Activated T-helper 1 cell treated with anti-CD3 and anti-CD28 coated beads, Interleukin-12 subunit alpha, Interleukin-12 subunit beta, Interleukin-2, Interleukin-4 antibody, amounts not matched to agents 30 ng/mL and 10 ng/mL and 1 ng/mL, durations not matched to agents 14 hours and 24 hours and 36 hours (primary cell): ENCODE results near the gene GUCY1B1. TPM values are rescaled to one million over a fixed set of nuclear protein-coding genes. Genes with fewer than 3 reads are reported as not detected.

ENCODE experiments used
- DNase-seq: peaks from one replicate; pipeline ENCODE4 v3.0.0; 2021; ENCODE audit warnings: low spot score
- H3K27ac Mint-ChIP-seq: one replicate; pipeline ENCODE4 v1.8.0; 2021; ENCODE audit warnings: mild to moderate bottlenecking, mixed read lengths
- H3K27me3 Mint-ChIP-seq: one replicate; pipeline ENCODE4 v1.8.0; 2022; ENCODE audit warnings: mild to moderate bottlenecking, moderate library complexity, mixed read lengths; ENCODE audit not compliant: insufficient read depth
- H3K36me3 Mint-ChIP-seq: one replicate; pipeline ENCODE4 v1.8.0; 2021; ENCODE audit warnings: low read depth, mixed read lengths
- H3K4me1 Mint-ChIP-seq: one replicate; pipeline ENCODE4 v1.8.0; 2021; ENCODE audit warnings: low read depth, mixed read lengths
- H3K4me3 Mint-ChIP-seq: one replicate; pipeline ENCODE4 v1.8.0; 2021; ENCODE audit warnings: mild to moderate bottlenecking, moderate library complexity, mixed read lengths
- H3K9me3 Mint-ChIP-seq: one replicate; pipeline ENCODE4 v1.8.0; 2021; ENCODE audit warnings: mixed read lengths
- intact Hi-C: fragments of 100-400 bp; cut with micrococcal nuclease; formaldehyde crosslinking; loops from one replicate; pipeline ENCODE4 v1.15.1; 2024
- total RNA-seq: library from RNA; stranded (reverse); gene quantifications from 2 replicates; pipeline ENCODE4 v1.2.3, GENCODE V29; 2022

The GUCY1B1 gene
- total RNA-seq, 1 donor from 2014 or later = 0.26 TPM

DNA sequence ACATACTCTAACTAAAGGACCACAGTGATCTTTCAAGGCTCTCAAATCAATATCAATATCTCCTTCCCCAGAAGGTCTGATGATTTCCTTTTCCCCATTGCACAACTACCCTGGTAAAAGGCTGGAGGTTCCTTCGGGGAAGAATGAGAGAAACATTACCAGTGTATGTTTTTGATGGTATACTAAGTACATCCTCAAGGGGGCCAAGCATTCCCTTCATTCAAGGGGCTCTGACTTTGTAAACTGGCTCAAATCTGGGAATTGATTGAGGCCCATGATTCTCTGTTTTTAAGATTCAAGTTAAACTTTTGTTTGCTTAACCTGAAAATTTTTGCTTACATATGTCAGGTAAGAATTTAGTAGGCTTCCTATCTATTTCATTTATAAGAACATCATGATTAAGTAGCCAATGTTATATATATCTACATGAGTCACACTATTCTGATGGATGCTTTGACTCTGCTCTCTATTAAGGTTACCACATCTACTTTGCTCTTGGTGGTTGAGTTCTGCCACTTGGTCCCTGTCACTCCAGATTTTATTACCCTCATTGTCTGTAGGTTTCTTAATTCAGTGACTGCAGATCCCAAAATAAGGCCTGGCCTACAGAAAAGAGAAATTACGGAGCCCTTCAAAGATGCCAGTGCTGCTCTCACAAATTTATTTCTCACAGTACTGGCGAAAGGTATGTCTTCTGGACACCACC, 16.4 kb upstream of the GUCY1B1 start:
- H3K4me3 Mint-ChIP-seq = no peak overlapping the region
- H3K4me1 Mint-ChIP-seq = no peaks in the 10 kb centered on the region
- intact Hi-C loops = no loop called here
- H3K9me3 Mint-ChIP-seq = no peaks in the 10 kb centered on the region
- no peaks in the 10 kb centered on the region for H3K27me3 Mint-ChIP-seq
- no peak overlapping the region for H3K27ac Mint-ChIP-seq
- no peak for DNase-seq
- H3K36me3 Mint-ChIP-seq = no peaks in the 10 kb centered on the region

DNA sequence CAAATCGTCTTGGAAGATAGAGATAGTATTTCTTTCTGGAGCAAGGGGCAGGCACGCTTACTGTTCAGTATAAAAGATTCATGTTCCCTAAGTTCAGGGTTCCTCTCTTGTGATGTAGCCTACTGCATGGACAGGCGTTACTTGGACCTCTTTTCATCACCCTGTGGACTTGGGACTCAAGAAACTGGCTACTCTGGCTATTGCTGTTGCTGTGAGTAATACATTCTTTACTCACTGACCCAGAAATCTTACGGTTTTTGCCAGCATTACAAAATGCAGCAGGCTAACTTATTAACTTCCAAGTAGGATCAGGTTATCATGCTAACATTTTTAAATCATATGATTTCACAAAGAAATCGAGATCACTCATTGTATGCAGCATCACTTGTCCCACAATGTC, 12.8 kb upstream of the GUCY1B1 start:
- Mint-ChIP-seq H3K27me3 (no peaks in the 10 kb centered on the region), H3K27ac (no peak overlapping the region), H3K4me3 (no peak overlapping the region), H3K4me1 (no peaks in the 10 kb centered on the region), H3K9me3 (no peaks in the 10 kb centered on the region), H3K36me3 (no peaks in the 10 kb centered on the region)
- intact Hi-C loops = no loop called here
- DNase-seq = no peak

DNA sequence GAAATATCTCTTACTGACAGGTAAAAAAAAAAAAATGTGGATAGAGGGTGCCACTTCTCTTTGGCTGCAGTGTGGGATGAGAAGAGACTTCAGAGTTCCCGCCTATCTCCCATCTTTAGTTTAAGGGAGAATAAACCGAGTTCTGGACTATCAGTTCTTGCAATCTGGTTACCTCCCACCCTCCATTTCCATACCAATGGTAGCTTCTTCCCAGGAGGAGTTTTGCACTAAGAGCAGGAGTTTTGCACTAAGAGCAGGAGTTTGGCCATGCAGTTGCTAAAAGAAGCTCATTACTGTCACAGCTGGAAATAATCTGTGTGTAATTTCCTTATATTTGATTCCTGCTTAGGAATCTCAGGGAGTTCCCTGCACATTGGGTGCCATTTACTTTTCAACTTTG, 10.8 kb upstream of the GUCY1B1 start:
- DNase-seq = no peak

DNA sequence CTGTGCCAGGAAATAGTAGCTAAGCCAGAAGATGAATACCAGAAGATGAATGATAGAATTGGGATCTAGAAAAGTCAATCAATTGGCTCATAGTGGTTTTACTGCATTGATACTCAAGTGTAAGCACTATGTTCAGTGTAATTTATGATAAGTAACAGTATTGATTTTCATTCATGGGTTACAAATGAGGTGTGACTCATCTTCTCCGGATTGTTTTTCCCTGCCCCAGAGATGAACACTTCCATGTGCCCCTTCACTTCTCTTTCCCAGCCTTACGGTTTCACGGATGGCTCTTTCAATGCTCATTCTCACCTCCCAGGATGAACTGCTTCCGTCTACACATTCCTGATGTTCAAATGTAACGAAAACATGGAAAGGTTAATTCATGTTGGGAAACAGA, 9.8 kb upstream of the GUCY1B1 start:
- H3K9me3 Mint-ChIP-seq = no peaks in the 10 kb centered on the region
- intact Hi-C loops = no loop called here
- no peaks in the 10 kb centered on the region for H3K36me3 Mint-ChIP-seq
- H3K4me3 Mint-ChIP-seq = no peak overlapping the region
- no peaks in the 10 kb centered on the region for H3K27me3 Mint-ChIP-seq
- H3K4me1 Mint-ChIP-seq = no peaks in the 10 kb centered on the region
- no peak overlapping the region for H3K27ac Mint-ChIP-seq
- no peak for DNase-seq

More for the DNA sequence above, 10.8 kb upstream of the GUCY1B1 start:
- no peaks in the 10 kb centered on the region for H3K4me1 Mint-ChIP-seq
- no peaks in the 10 kb centered on the region for H3K27me3 Mint-ChIP-seq
- intact Hi-C loops = no loop called here
- H3K27ac Mint-ChIP-seq = no peak overlapping the region
- no peaks in the 10 kb centered on the region for H3K9me3 Mint-ChIP-seq
- H3K36me3 Mint-ChIP-seq = no peaks in the 10 kb centered on the region
- no peak overlapping the region for H3K4me3 Mint-ChIP-seq

DNA sequence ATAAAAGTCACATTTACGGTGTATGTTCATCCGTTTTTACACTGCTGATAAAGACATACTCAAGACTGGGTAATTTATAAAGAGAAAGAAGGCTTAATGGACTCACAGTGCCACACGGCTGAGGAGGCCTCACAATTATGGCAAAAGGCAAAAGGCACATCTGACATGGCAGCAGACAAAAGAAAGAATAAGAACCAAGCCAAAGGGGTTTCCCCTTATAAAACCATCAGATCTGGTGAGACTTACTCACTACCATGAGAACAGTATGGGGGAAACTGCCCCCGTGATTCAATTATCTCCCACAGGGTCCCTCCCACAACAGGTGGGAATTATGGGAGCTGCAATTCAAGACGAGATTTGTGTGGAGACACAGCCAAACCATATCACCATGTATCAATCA, 7.3 kb upstream of the GUCY1B1 start:
- Mint-ChIP-seq H3K9me3 (no peaks in the 10 kb centered on the region), H3K4me3 (no peak overlapping the region), H3K36me3 (no peaks in the 10 kb centered on the region), H3K27me3 (no peaks in the 10 kb centered on the region), H3K4me1 (no peaks in the 10 kb centered on the region), H3K27ac (no peak overlapping the region)
- intact Hi-C loops = no loop called here
- no peak for DNase-seq

DNA sequence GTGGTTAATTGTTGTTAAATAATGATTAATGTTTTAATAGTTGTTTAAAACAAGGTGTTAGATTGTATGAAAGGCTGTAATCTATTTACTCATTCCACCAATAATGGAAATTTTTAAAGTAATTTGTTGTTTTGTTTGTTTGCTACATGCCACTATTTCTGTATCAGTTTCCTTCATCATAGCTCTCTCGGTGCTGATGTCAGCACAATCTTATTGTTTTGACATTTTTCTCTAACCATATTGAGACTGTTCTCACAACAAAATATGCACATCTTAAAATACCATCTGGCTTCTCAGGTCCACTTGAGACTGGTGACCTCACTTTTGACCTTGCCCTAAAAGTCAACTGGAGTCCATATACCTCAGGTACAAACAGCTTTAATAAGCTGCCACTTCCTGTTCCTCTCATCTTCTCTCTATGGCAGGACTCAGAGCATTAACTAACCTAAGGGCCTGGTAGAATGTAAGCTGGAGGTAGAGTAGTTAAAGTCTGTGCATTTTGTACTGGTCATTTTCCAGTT, 1.0 kb upstream of the GUCY1B1 start:
- intact Hi-C loops = loop anchor here (2.0 kb wide), 1 partner anchor 381 kb away; the partner anchor contains the start of gene MAP9
- DNase-seq = no peak
- Mint-ChIP-seq H3K27me3 (peaks cover 16% of the 10 kb centered on the region), H3K27ac (no peak overlapping the region), H3K4me1 (peaks cover 5% of the 10 kb centered on the region), H3K36me3 (peaks cover 4% of the 10 kb centered on the region), H3K9me3 (no peaks in the 10 kb centered on the region), H3K4me3 (no peak overlapping the region)

DNA sequence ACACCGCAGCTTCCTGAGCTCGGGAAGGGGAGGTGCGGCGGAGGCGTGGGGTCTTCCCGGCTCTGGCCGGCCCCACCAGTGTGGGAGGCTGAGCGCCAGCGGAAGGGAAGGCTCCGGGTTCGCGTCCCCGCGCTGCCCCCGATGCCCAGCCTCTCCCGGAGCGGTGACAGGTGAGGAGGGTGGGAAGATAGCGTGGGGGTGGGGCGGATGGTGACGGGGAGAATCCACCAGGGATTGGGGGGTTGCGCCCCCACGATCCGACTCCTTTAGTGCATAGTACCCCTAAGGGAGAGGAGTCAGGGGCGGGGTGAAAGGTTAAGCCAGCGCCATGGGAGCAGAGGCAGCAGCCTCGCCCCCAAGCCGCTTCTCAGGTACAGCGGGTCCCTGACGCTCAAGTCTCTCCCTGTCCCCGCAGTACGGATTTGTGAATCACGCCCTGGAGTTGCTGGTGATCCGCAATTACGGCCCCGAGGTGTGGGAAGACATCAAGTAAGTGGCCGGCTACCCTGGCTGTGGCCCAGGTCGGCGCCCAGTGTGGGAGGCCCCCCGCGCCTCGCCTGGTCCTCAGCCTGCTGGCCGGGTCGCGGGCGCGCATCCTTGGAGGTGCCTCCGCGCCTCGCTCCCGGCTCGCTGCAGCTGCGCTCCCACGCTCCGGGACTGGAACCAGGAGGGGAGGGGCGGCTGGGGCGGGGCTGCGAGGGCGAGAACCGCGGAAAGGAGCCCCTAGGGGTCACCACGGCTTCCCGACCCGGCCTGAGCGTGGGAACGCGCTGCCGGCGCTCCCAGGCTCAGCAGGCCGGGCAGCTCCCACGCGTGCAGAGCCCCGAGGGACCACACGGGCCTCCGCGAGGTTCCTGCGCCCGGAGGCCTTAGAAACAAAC, 791 bp downstream of the GUCY1B1 start:
- H3K9me3 Mint-ChIP-seq = no peaks in the 10 kb centered on the region
- intact Hi-C loops = loop anchor here (2.0 kb wide), 1 partner anchor 383 kb away; the partner anchor contains the start of gene MAP9
- H3K27ac Mint-ChIP-seq = no peak overlapping the region
- peaks cover 5% of the 10 kb centered on the region for H3K4me1 Mint-ChIP-seq
- DNase-seq = no peak
- peak overlapping the region; percentile 22 for H3K4me3 Mint-ChIP-seq
- H3K27me3 Mint-ChIP-seq = peaks cover 16% of the 10 kb centered on the region
- H3K36me3 Mint-ChIP-seq = peaks cover 4% of the 10 kb centered on the region

DNA sequence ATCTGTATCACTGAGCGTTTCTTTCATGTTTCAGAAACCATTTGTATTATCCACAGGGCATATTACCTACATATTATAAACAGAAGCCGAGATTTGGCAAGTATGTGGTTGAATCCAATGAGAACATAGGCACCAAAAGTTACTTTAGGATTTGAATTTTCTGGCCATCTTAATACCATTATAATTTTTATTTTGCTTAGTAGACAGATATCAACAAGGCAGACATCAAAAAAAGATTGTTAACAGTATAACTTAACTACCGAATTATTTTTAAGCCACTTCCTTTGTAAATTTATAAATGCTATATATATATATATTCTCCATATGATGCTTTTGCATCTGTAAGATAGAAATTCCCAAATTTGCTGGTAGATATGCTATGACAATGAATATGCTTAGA, 2.2 kb downstream of the GUCY1B1 start:
- peaks cover 5% of the 10 kb centered on the region for H3K4me1 Mint-ChIP-seq
- no peaks in the 10 kb centered on the region for H3K9me3 Mint-ChIP-seq
- H3K27ac Mint-ChIP-seq = no peak overlapping the region
- intact Hi-C loops = no loop called here
- no peak overlapping the region for H3K4me3 Mint-ChIP-seq
- DNase-seq = no peak
- H3K27me3 Mint-ChIP-seq = peaks cover 16% of the 10 kb centered on the region
- peaks cover 4% of the 10 kb centered on the region for H3K36me3 Mint-ChIP-seq

DNA sequence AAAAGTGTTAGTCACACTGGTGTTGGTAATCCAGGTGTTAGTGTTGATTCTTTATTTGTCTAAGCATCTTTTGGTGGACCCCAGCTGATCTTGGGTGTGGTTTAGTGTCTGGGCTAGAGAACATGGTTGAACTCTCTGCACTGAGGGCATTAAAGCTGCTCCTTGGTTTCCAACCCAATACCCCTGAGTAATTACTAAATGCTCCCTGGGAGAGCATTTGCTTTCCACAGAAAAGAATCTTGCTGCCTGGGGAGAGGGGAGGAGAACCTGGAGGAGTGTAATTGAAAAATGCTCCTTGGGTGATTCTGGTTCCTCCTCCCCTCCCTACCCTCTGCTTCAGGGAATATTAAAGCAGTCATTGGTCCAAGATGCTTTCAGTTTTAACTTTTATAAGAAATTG, 3.1 kb downstream of the GUCY1B1 start:
- no peak for DNase-seq
- Mint-ChIP-seq H3K27ac (no peak overlapping the region), H3K4me1 (peaks cover 5% of the 10 kb centered on the region), H3K36me3 (peaks cover 4% of the 10 kb centered on the region), H3K9me3 (no peaks in the 10 kb centered on the region), H3K27me3 (peaks cover 19% of the 10 kb centered on the region), H3K4me3 (no peak overlapping the region)
- intact Hi-C loops = no loop called here

DNA sequence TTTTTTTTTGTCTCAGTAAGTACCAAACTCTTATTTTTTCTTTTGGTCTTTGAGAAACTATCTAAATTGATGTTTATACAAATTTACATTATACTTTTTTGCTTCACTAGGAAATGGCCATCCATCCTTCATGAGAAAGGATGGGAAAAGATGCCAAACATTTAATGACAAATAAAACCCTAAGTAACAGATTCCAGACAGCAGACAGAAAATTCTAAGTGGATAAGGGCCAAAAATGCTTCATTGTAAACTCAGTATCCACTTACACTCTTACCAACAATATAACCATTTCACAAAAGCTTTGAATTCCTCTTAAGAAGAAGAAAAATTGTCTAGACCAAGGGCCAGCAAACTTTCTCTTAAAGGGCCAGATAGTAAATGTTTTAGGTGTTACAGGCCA, 3.5 kb downstream of the GUCY1B1 start:
- DNase-seq = no peak
- no peaks in the 10 kb centered on the region for H3K9me3 Mint-ChIP-seq
- H3K4me1 Mint-ChIP-seq = peaks cover 5% of the 10 kb centered on the region
- H3K27ac Mint-ChIP-seq = no peak overlapping the region
- peaks cover 4% of the 10 kb centered on the region for H3K36me3 Mint-ChIP-seq
- intact Hi-C loops = no loop called here
- peaks cover 19% of the 10 kb centered on the region for H3K27me3 Mint-ChIP-seq
- H3K4me3 Mint-ChIP-seq = no peak overlapping the region

DNA sequence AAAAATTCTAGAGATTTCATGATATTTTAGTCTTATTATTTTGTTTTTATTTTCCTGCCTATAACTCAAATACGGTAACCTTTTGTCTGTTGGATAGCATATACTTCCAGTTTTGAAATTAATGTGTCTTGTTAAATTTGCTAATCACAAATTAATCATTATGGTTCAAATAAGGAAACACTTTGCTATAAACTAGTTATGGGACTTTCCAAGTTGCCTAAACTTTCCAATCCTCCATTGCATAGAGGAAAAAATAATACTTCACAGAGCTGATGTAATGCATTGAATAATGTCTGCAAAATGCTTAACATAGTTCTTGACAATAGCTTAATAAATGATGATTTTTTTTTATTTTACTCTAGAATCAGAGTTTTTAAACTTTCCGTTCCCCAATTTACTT, 4.7 kb downstream of the GUCY1B1 start:
- DNase-seq = no peak
- H3K36me3 Mint-ChIP-seq = peaks cover 1% of the 10 kb centered on the region
- peaks cover 12% of the 10 kb centered on the region for H3K27me3 Mint-ChIP-seq
- H3K4me1 Mint-ChIP-seq = peaks cover 5% of the 10 kb centered on the region
- intact Hi-C loops = no loop called here
- H3K27ac Mint-ChIP-seq = no peak overlapping the region
- H3K4me3 Mint-ChIP-seq = no peak overlapping the region
- H3K9me3 Mint-ChIP-seq = no peaks in the 10 kb centered on the region

DNA sequence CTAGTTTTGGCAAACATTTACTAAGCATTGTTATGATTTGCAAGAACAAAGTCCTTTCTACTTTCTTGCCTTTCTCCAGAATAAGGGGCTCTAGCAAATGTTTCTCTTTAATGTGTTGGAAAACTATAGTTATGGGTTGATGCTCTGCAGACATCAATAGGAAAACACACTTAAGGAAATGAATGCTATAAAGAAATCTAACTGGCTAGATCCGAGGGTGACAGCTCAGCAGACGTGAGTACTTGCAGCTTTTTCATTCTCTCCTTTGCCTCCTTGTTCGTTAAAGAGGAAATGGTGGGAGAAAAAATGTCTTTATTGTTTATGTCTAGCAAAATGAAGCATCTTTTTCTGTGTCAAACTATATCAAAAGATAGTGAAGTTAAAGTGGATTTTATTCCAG, 6.3 kb downstream of the GUCY1B1 start:
- H3K4me3 Mint-ChIP-seq = no peak overlapping the region
- peaks cover 9% of the 10 kb centered on the region for H3K27me3 Mint-ChIP-seq
- intact Hi-C loops = no loop called here

DNA sequence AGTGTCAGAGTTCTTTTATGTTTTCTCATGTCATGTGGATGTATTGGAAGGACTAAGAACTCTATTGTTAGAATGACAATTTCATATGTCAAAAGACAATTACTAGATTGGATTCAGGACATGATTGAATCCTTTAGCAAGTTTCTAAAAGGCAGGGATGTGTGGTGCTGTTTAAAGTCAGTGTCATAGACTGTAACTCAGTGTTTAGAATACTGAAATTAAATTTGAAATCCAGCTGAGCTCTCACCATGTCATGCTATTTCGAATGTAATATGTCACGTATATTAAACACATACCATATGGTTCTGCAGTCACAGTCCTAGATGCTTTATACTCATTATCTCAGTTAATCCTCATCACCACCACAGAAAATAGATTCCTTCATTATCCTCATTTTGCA, 7.8 kb downstream of the GUCY1B1 start:
- H3K27ac Mint-ChIP-seq = no peak overlapping the region
- DNase-seq = no peak
- H3K4me3 Mint-ChIP-seq = no peak overlapping the region
- H3K36me3 Mint-ChIP-seq = no peaks in the 10 kb centered on the region
- H3K4me1 Mint-ChIP-seq = no peaks in the 10 kb centered on the region
- intact Hi-C loops = no loop called here
- peaks cover 2% of the 10 kb centered on the region for H3K27me3 Mint-ChIP-seq
- no peaks in the 10 kb centered on the region for H3K9me3 Mint-ChIP-seq

More for the DNA sequence above, 6.3 kb downstream of the GUCY1B1 start:
- DNase-seq = no peak
- no peaks in the 10 kb centered on the region for H3K9me3 Mint-ChIP-seq
- peaks cover 5% of the 10 kb centered on the region for H3K4me1 Mint-ChIP-seq
- peaks cover 1% of the 10 kb centered on the region for H3K36me3 Mint-ChIP-seq
- H3K27ac Mint-ChIP-seq = no peak overlapping the region
